Measurements from ENCODE around the gene CA12. TPM values are rescaled to one million over a fixed set of nuclear protein-coding genes. Genes with fewer than 3 reads are reported as not detected.

The CA12 gene
- 113 and 131 TPM in 2 replicates for total RNA-seq

DNA sequence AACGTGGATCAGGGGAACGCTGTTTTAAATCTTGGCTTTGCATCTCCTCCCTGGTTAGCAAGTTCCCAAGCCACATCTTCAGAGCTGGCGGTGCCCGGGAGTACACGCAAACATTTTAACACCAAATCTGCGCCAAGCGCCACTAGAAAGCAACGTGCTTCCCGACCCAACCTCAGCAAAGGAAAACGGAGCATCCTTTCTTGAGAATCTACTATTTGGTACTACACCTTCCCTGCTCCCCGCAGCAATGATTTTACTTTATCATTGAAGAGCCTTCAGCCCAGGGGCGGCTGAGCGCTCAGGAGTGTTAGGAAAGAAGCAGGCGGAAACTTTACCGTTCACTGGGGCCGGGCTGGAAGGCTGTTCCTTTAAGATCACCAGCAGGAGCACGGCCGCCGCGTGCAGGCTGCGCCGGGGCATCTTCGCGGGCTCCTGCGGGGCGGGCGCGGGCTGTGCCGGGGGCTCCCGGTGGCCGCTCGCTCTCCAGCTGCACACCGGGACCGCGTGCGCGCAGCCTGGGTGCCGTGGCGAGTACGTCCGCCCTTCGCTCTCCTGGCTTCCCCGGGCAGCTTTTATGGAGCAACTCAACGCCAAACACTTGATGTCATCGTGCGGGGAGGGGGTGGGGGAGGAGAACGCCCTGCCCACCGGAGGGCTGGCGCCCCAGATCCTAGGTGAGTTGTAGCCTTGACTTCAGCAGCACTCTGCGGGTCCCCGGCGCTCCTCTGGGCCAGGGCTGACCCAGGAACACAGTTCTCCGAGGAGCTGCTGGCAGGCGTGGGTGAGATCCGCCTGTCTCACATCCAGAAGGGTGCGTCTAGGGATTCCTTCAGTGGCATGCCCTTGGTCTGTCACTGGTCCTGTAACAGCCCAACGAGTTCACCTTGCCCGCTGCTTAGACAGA is at the start of gene CA12:
CA12 (minus strand) TSS at position 546 of the 904 bp plus-strand sequence; CDS start at position 420, 126 bp downstream.

DNA sequence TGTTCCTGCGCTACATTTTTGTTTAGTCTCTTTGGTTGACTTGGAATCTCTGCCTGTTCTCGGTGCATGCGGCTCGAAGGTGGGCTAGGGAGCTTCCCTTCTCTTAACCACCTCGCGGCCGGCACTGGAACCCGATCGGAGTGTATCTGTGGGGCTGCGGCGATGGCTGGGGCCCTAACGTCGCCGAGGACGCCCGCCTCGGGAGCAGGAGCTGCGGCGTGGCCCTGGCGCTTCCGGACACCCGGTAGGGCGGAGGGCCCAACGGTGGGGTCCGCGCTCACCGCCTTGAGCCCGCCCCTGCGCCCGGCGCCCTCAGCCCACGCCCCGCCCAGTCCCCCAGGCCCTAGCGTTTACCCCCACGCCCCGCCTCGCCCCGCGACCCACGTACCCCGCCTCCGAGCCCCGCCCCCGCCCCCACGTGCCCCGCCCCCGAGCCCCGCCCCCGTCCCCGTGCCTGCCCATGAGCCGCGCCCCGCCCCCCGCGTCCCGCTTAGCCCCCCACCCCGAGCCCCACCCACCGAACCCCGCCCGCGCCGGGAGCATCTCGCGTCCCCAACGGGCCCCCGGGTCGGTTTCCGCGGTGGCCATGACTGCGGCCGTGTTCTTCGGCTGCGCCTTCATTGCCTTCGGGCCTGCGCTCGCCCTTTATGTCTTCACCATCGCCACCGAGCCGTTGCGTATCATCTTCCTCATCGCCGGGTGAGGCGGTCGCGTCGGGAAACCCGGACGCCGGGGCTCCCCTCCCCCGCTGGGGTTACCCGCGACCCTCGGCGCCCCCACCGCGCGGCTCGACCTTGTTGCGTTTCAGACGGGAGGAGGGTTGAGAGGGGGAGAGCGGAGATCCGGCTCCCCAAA is 104.4 kb downstream of the CA12 start, which contains the start of gene APH1B:
APH1B (plus strand) TSS at position 568 of the 855 bp plus-strand sequence; CDS start at position 587, 19 bp downstream.

Other genes with a start within 250 kb of the CA12 start
- gene RPS27L, start 224.4 kb downstream of the CA12 start, total RNA-seq = 86.6 and 89.6 TPM in 2 replicates
- gene RAB8B, start 192.2 kb downstream of the CA12 start, total RNA-seq = 4.9 and 8.3 TPM in 2 replicates
- 1.9 and 3.2 TPM in 2 replicates for gene APH1B, start 104.2 kb downstream of the CA12 start, total RNA-seq
- gene USP3, start 122.7 kb upstream of the CA12 start, total RNA-seq = 21.4 and 32.7 TPM in 2 replicates
- 0.14 and 5.7 TPM in 2 replicates for gene FBXL22, start 215.5 kb upstream of the CA12 start, total RNA-seq